HG02973 (cell line): Measurements from ENCODE around the gene ERC1.
"Not testable (repeated sequence)": the region's sequence is repeated elsewhere in the genome, so short reads cannot be mapped to it uniquely, and the experiment has no call there.

Source experiments
- ATAC-seq: cut with Tn5 transposase; IDR thresholded peaks from one replicate; pipeline ENCODE4 v1.9.1; 2021; ENCODE audit warnings: moderate library complexity; ENCODE audit not compliant: unreplicated experiment

ERC1 gene

GRCh38 chr12:1311145-1311544 is 320.1 kb downstream of the ERC1 start:
- no peak for ATAC-seq

- ATAC-seq = no peak
Measured at GRCh38 chr12:1313906-1314305, 322.9 kb downstream of the ERC1 start.

- ATAC-seq = no peak
Measured at GRCh38 chr12:1314523-1314922, 323.5 kb downstream of the ERC1 start.

GRCh38 chr12:1316991-1317390 is 326.0 kb downstream of the ERC1 start:
- not testable (repeated sequence) for ATAC-seq

GRCh38 chr12:1318327-1319031 is 327.5 kb downstream of the ERC1 start:
- ATAC-seq = no peak

- no peak for ATAC-seq
Measured at GRCh38 chr12:1319212-1319611, 328.2 kb downstream of the ERC1 start.

- ATAC-seq = no peak
Measured at GRCh38 chr12:1320021-1320420, 329.0 kb downstream of the ERC1 start.

- ATAC-seq = no peak
Measured at GRCh38 chr12:1322821-1323220, 331.8 kb downstream of the ERC1 start.

GRCh38 chr12:1324099-1324498 is 333.1 kb downstream of the ERC1 start:
- no peak for ATAC-seq

- no peak for ATAC-seq
Measured at GRCh38 chr12:1324910-1325309, 333.9 kb downstream of the ERC1 start.

- ATAC-seq = no peak
Measured at GRCh38 chr12:1325666-1326065, 334.6 kb downstream of the ERC1 start.

GRCh38 chr12:1326258-1326657 is 335.2 kb downstream of the ERC1 start:
- ATAC-seq = no peak

GRCh38 chr12:1328391-1328790 is 337.4 kb downstream of the ERC1 start:
- no peak for ATAC-seq

- ATAC-seq = no peak
Measured at GRCh38 chr12:1329784-1330476, 338.9 kb downstream of the ERC1 start.

- no peak for ATAC-seq
Measured at GRCh38 chr12:1330477-1330827, 339.4 kb downstream of the ERC1 start.

- ATAC-seq = no peak
Measured at GRCh38 chr12:1332327-1332726, 341.3 kb downstream of the ERC1 start.

GRCh38 chr12:1338483-1339177 is 347.6 kb downstream of the ERC1 start:
- ATAC-seq = no peak

- ATAC-seq = not testable (repeated sequence)
Measured at GRCh38 chr12:1339178-1339541, 348.1 kb downstream of the ERC1 start.

GRCh38 chr12:1339618-1340319 is 348.7 kb downstream of the ERC1 start:
- no peak for ATAC-seq

GRCh38 chr12:1341270-1341669 is 350.2 kb downstream of the ERC1 start:
- ATAC-seq = not testable (repeated sequence)

GRCh38 chr12:1343422-1343821 is 352.4 kb downstream of the ERC1 start:
- no peak for ATAC-seq

GRCh38 chr12:1344245-1344644 is 353.2 kb downstream of the ERC1 start:
- no peak for ATAC-seq
